ENCODE measurements around the gene LRR1. TPM values are rescaled to one million over a fixed set of nuclear protein-coding genes. Genes with fewer than 3 reads are reported as not detected.
A peak's percentile ranks its signal among the peaks of the same experiment; 100 is the strongest.

LRR1 gene
- total RNA-seq, 6 experiments from 2014 or later: 3.1 to 5.6 (median 4.3) TPM

- Histone ChIP-seq H3K4me3 (peak overlapping the region; percentile 92 to 97 (median 95)), H3K27ac (peak overlapping the region; percentile 81 to 96 (median 88)), H3K9me3 (no peaks in the 10 kb centered on the region), H3K36me3 (peaks cover 0 to 10% (median 5%) of the 10 kb centered on the region in 4 donors), H3K27me3 (no peaks in the 10 kb centered on the region), H3K4me1 (peaks cover 0 to 20% (median 3%) of the 10 kb centered on the region in 4 donors)
- TF ChIP-seq POLR2A (IDR thresholded peaks at IDR 0.05) (no peak), CTCF (IDR thresholded peaks at IDR 0.05) (no peak)
- ATAC-seq (no peak), DNase-seq (no peak)
- WGBS (ENCODE audit: insufficient coverage, low coverage, low lambda C conversion rate, missing lambda C conversion rate): under 1% methylated on average over 11 of the region's 11 CpGs
- intact Hi-C loops (cut with DNase I): no loop called here
Observed at GRCh38 chr14:49619730-49620129, 21.0 kb downstream of the LRR1 start.

GRCh38 chr14:49620182-49621113 lies 21.7 kb downstream of the LRR1 start, which contains the start of the genes MGAT2 and RPL36AL:
Gene MGAT2 (plus strand): TSS chr14:49620799. CDS start chr14:49621269, 470 bp downstream.
Gene RPL36AL (minus strand): TSS chr14:49620626. CDS start chr14:49619104, 1,522 bp downstream.
- no peaks in the 10 kb centered on the region for H3K27me3 ChIP-seq
- peak; percentile 99 for TF ChIP-seq POLR2A (IDR thresholded peaks at IDR 0.05)
- peak in 2 of 4 donors; percentile 16 to 29 for TF ChIP-seq CTCF (IDR thresholded peaks at IDR 0.05)
- H3K27ac ChIP-seq: peak within 1 kb of the TSS; percentile 81 to 96 (median 88)
- H3K4me3 ChIP-seq: peak within 1 kb of the TSS; percentile 92 to 97 (median 95)
- 0% methylated on average over 31 of the region's 85 CpGs for WGBS (ENCODE audit: insufficient coverage, low coverage, low lambda C conversion rate, missing lambda C conversion rate)
- H3K4me1 ChIP-seq: peaks cover 0 to 25% (median 3%) of the 10 kb centered on the region in 4 donors
- peak; percentile 99 to 100 (median 100) for DNase-seq
- peaks cover 0 to 13% (median 7%) of the 10 kb centered on the region in 4 donors for H3K36me3 ChIP-seq
- intact Hi-C loops (cut with DNase I): no loop called here
- ATAC-seq: peak; percentile 94 to 99 (median 96)
- H3K9me3 ChIP-seq: no peaks in the 10 kb centered on the region

GRCh38 chr14:49621114-49621881 lies 22.6 kb downstream of the LRR1 start:
- H3K36me3 ChIP-seq: peaks cover 0 to 17% (median 8%) of the 10 kb centered on the region in 4 donors
- peak overlapping the region; percentile 92 to 97 (median 95) for H3K4me3 ChIP-seq
- intact Hi-C loops (cut with DNase I): no loop called here
- ATAC-seq (peak; percentile 20 to 56 (median 48)), DNase-seq (peak; percentile 68 to 80 (median 73))
- 6% methylated on average over 8 of the region's 65 CpGs for whole genome bisulfite sequencing (ENCODE audit: insufficient coverage, low coverage, low lambda C conversion rate, missing lambda C conversion rate)
- H3K9me3 ChIP-seq: no peaks in the 10 kb centered on the region
- no peak for TF ChIP-seq CTCF (IDR thresholded peaks at IDR 0.05)
- no peak for TF ChIP-seq POLR2A (IDR thresholded peaks at IDR 0.05)
- no peaks in the 10 kb centered on the region for H3K27me3 ChIP-seq
- H3K27ac ChIP-seq: peak overlapping the region; percentile 80 to 96 (median 88)
- peaks cover 0 to 29% (median 4%) of the 10 kb centered on the region in 4 donors for H3K4me1 ChIP-seq

GRCh38 chr14:49622022-49622607 lies 23.4 kb downstream of the LRR1 start:
- H3K4me1 ChIP-seq: peaks cover 0 to 35% (median 5%) of the 10 kb centered on the region in 4 donors
- 25% methylated on average over 3 of the region's 3 CpGs for WGBS (ENCODE audit: insufficient coverage, low coverage, low lambda C conversion rate, missing lambda C conversion rate)

More at GRCh38 chr14:49622022-49622607, 23.4 kb downstream of the LRR1 start:
- Histone ChIP-seq H3K4me3 (peak overlapping the region; percentile 92 to 97 (median 95)), H3K27me3 (no peaks in the 10 kb centered on the region), H3K36me3 (peaks cover 0 to 17% (median 8%) of the 10 kb centered on the region in 4 donors), H3K27ac (peak overlapping the region; percentile 80 to 96 (median 88)), H3K9me3 (no peaks in the 10 kb centered on the region)
- intact Hi-C loops (cut with DNase I): no loop called here
- no peak for ATAC-seq
- TF ChIP-seq CTCF (IDR thresholded peaks at IDR 0.05): no peak
- no peak for TF ChIP-seq POLR2A (IDR thresholded peaks at IDR 0.05)
- DNase-seq: no peak
